K562 (cell line): ENCODE results near the gene DCLK1. TPM values are rescaled to one million over a fixed set of nuclear protein-coding genes. Genes with fewer than 3 reads are reported as not detected.

Experiments used
- ATAC-seq: fragments of 200-7000 bp; cut with Tn5 transposase; 3 replicates; pipeline ENCODE4 v1.9.1; 2020; ENCODE audit warnings: moderate library complexity
- BruUV-seq: library from RNA; stranded (reverse); fragments of 400-500 nt; replicated peaks from 2 replicates; lab custom pipeline; 2021; lab: Mats Ljungman, UMichigan
- CTCF ChIA-PET: fragments of 300-600 bp; formaldehyde crosslinking; extraction: SDS; loops from one replicate; lab custom pipeline; 2021; ENCODE audit warnings: low intra/inter-chr PET ratio; lab: Yijun Ruan, JAX
- POLR2A ChIA-PET: fragments of 300-600, 350-650 bp; sonication (Branson Sonifier 250); formaldehyde crosslinking; extraction: SDS; loops from one replicate; lab custom pipeline; 2021; ENCODE audit warnings: antibody characterized with exemption, inconsistent platforms; lab: Yijun Ruan, JAX
- DNase-seq, 4 experiments: peaks; one replicate each; pipeline versions ENCODE4 v3.0.0 to v3.0.0-alpha.2; 2011 to 2018; ENCODE audit warnings: low spot score in 3 of 4, mixed read lengths in 3 of 4; ENCODE audit errors: extremely low read depth in 1 of 4
- FAIRE-seq: peaks from 2 replicates; lab custom pipeline; 2011; peaks lifted over from hg19 to GRCh38; lab: Jason Lieb, UNC
- H2AFZ ChIP-seq: 2 replicates; pipeline ENCODE4 v1.6.0; 2011; ENCODE audit warnings: low read depth, low read length, control low read depth, inconsistent platforms
- H3K27ac ChIP-seq: fragments of 200-600 bp; 3 replicates; pipeline ENCODE4 v1.8.0; 2011; ENCODE audit warnings: low read depth, mild to moderate bottlenecking, control low read depth, inconsistent platforms, low read length, moderate library complexity, mixed read lengths; ENCODE audit errors: extremely low read depth
- H3K27me3 ChIP-seq, 2 experiments: fragments of 300-600 bp in 1 of 2; 2 replicates in 1 of 2; 3 replicates in 1 of 2; pipeline versions ENCODE4 v1.6.0 to v1.8.0; 2011; ENCODE audit warnings: inconsistent platforms in 2 of 2, low read length in 2 of 2, mild to moderate bottlenecking in 1 of 2, mixed read lengths in 1 of 2, moderate library complexity in 1 of 2; ENCODE audit not compliant: control insufficient read depth in 2 of 2, insufficient read depth in 2 of 2
- H3K36me3 ChIP-seq: fragments of 300-600 bp; 3 replicates; pipeline ENCODE4 v1.8.0; 2011; ENCODE audit warnings: mild to moderate bottlenecking, low read length, inconsistent platforms; ENCODE audit not compliant: control insufficient read depth, insufficient read depth
- H3K4me1 ChIP-seq, 2 experiments: fragments of 200-600 bp in 1 of 2; replicated peaks in 1 of 2; 2 replicates in 1 of 2; 3 replicates in 1 of 2; pipeline versions ENCODE4 v1.5.1 to v1.8.0; 2011; ENCODE audit warnings: inconsistent platforms in 2 of 2, low read length in 2 of 2, mild to moderate bottlenecking in 1 of 2, mixed read lengths in 1 of 2, moderate library complexity in 1 of 2; ENCODE audit not compliant: control insufficient read depth in 2 of 2, insufficient read depth in 2 of 2
- H3K4me2 ChIP-seq: 2 replicates; pipeline ENCODE4 v1.6.1; 2011; ENCODE audit warnings: low read length, control low read depth, inconsistent platforms, mixed read lengths; ENCODE audit not compliant: insufficient read depth
- H3K4me3 ChIP-seq: fragments of 200-600 bp; sonication (generic), shearing (Covaris generic); 2 replicates; pipeline ENCODE4 v1.5.1; 2016; ENCODE audit warnings: control low read depth, inconsistent platforms
- H3K79me2 ChIP-seq: fragments of 200-600 bp; 3 replicates; pipeline ENCODE4 v1.8.0; 2011; ENCODE audit warnings: low read length, inconsistent platforms; ENCODE audit not compliant: control insufficient read depth, insufficient read depth
- H3K9ac ChIP-seq, 2 experiments: 2 replicates each; pipeline versions ENCODE4 v1.6.0 to v1.6.1; 2011; ENCODE audit warnings: low read depth in 2 of 2, low read length in 2 of 2, control low read depth in 1 of 2, inconsistent platforms in 1 of 2, mild to moderate bottlenecking in 1 of 2, mixed read lengths in 1 of 2; ENCODE audit not compliant: insufficient read depth in 1 of 2
- H3K9me1 ChIP-seq: one replicate; pipeline ENCODE4 v1.6.0; 2011; ENCODE audit warnings: inconsistent platforms, mild to moderate bottlenecking, low read length, moderate library complexity; ENCODE audit not compliant: control insufficient read depth, insufficient read depth
- H3K9me3 ChIP-seq: replicated peaks from 2 replicates; pipeline ENCODE4 v1.5.1; 2011; ENCODE audit warnings: low read depth, low read length, inconsistent platforms; ENCODE audit not compliant: control insufficient read depth, insufficient read depth
- H4K20me1 ChIP-seq: replicated peaks from 2 replicates; pipeline ENCODE4 v1.6.1; 2011; ENCODE audit warnings: low read length, inconsistent platforms, mixed read lengths; ENCODE audit not compliant: control insufficient read depth, insufficient read depth
- BCL6 ChIP-seq: fragments of 250-450 bp; sonication (Bioruptor Pico); IDR thresholded peaks from 2 replicates; pipeline ENCODE4 v1.4.0; 2020
- E2F3 ChIP-seq: fragments of 250-450 bp; sonication (Bioruptor Pico); IDR thresholded peaks from 2 replicates; pipeline ENCODE4 v1.4.0; 2020; ENCODE audit warnings: mild to moderate bottlenecking
- EWSR1 ChIP-seq: fragments of 450-650 bp; IDR thresholded peaks from 2 replicates; pipeline ENCODE4 v1.6.1; 2018; ENCODE audit warnings: borderline replicate concordance, mild to moderate bottlenecking, low read depth, moderate library complexity; ENCODE audit not compliant: partially characterized antibody
- FOXA3 ChIP-seq, 2 experiments: fragments of 450-650 bp in 1 of 2; sonication (generic) in 1 of 2; formaldehyde crosslinking; IDR thresholded peaks in 1 of 2; conservative IDR thresholded peaks in 1 of 2; 2 replicates each; pipeline versions ENCODE4 v1.4.0 to v1.8.0; 2020 to 2022; ENCODE audit warnings: mild to moderate bottlenecking in 2 of 2, missing genetic modification reagents in 1 of 2
- HDAC1 ChIP-seq, 2 experiments: fragments of 450-650 bp; IDR thresholded peaks; 2 replicates each; pipeline ENCODE4 v1.6.1; 2016 to 2017; ENCODE audit warnings: inconsistent platforms in 1 of 2, mild to moderate bottlenecking in 1 of 2, moderate library complexity in 1 of 2
- KLF1 ChIP-seq: fragments of 450-650 bp; IDR thresholded peaks from 2 replicates; pipeline ENCODE4 v1.6.1; 2016; ENCODE audit warnings: missing genetic modification characterization, missing compliant biosample characterization
- SNAPC5 ChIP-seq: fragments of 250-450 bp; sonication (Bioruptor Pico); IDR thresholded peaks from 2 replicates; pipeline ENCODE4 v1.8.0; 2021; ENCODE audit warnings: moderate library complexity, mild to moderate bottlenecking, inconsistent platforms
- SPI1 ChIP-seq: IDR thresholded peaks from 2 replicates; pipeline ENCODE4 v1.6.1; 2011; ENCODE audit warnings: low read depth, low read length, control low read depth, borderline replicate concordance
- TAF15 ChIP-seq: fragments of 200-400 bp; formaldehyde crosslinking; IDR thresholded peaks from 2 replicates; pipeline ENCODE4 v1.6.1; 2017; ENCODE audit warnings: mild to moderate bottlenecking, low read depth, low read length, moderate library complexity
- ZNF766 ChIP-seq: fragments of 200-800 bp; sonication (Bioruptor generic); conservative IDR thresholded peaks from 2 replicates; pipeline ENCODE4 v1.6.1; 2016; ENCODE audit warnings: missing genetic modification characterization, missing compliant biosample characterization
- WGBS: fragments of 100-300 bp; shearing (Covaris generic); methylation state at CpG from one replicate; pipeline ENCODE4 v1.1.6; 2016; ENCODE audit warnings: low coverage, mixed read lengths; ENCODE audit not compliant: insufficient coverage; ENCODE audit errors: missing lambda C conversion rate; 5-methylcytosine and 5-hydroxymethylcytosine counted together
- in situ Hi-C: fragments of 300-500 bp; cut with MboI; formaldehyde crosslinking; loops from 4 replicates; pipeline ENCODE4 v1.15.0; 2018; ENCODE audit warnings: inconsistent platforms, mixed read lengths
- intact Hi-C: fragments of 100-400 bp; cut with micrococcal nuclease; formaldehyde crosslinking; loops from 2 replicates; pipeline ENCODE4 v1.14.2; 2022
- polyA plus RNA-seq, 8 experiments: library from polyadenylated mRNA; depleted of rRNA in 4 of 8; stranded (reverse) in 5 of 8; unstranded in 3 of 8; fragments of >200 nt; fragmentation: Nextera tagmentation in 2 of 8; fragmentation: Illumina TruSeq in 1 of 8; extraction: Ambion mirVana in 2 of 8; extraction: Trizol in 1 of 8; gene quantifications; 2 replicates each; pipeline versions ENCODE4 v1.2.1 to v1.2.3, GENCODE V29; 2011 to 2014; ENCODE audit warnings: inconsistent platforms in 1 of 8, missing spikeins in 1 of 8
- total RNA-seq, 7 experiments: library from RNA; depleted of rRNA in 6 of 7; stranded (reverse); fragments of >200 nt in 6 of 7; fragmentation: Illumina TruSeq in 2 of 7; extraction: Trizol in 2 of 7; gene quantifications; 2 replicates each; pipeline versions ENCODE4 v1.2.1 to v1.2.3, GENCODE V29; 2011 to 2021; ENCODE audit warnings: low replicate concordance in 1 of 7

The DCLK1 gene
- total and polyA plus RNA-seq, 9 of the 15 experiments (the other 6 are each of a cell fraction or from before 2014, with no cell fraction given): 0.07 TPM; not detected in 8

DNA sequence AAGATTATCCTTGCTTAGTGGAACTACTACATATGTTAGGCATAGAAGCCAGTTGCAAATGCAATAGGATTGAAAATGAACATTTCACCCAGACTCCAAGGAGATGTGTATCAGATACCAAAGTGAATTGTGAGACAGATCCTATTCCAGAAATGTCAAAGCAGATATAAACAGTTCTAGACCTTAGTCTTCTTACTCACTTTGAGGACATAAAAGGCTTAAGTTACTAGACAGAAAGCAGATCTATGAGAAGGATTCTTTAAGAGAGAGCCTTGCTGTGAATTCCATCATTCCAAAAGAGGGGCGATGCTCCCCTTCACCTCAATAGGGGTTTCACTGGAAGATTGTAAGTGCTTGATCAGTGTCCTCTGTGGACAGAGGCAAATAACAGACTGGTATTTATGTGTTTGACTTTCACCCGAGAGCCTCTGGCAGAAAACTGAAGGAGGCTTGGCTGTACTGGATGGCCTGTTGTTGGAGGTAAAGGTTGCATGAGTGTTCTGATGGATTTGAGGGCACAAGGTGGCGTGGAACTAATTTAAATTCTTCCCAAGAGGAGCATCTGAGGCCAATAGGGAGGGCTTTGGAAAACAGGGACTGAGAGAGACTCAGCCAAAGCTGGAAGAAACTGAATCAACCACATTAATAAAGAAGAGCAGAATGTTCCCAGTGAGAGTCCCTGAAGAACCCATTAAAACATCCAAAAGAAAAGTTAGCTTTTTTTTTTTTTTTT is 194.8 kb downstream of the DCLK1 start:
- Histone ChIP-seq H3K27me3 (no peaks in the 10 kb centered on the region), H3K4me1 (no peaks in the 10 kb centered on the region), H3K9me1 (no peaks in the 10 kb centered on the region), H3K36me3 (no peaks in the 10 kb centered on the region), H3K27ac (no peak overlapping the region), H2AFZ (no peak overlapping the region), H3K9me3 (no peaks in the 10 kb centered on the region), H3K9ac (no peak overlapping the region), H3K79me2 (no peaks in the 10 kb centered on the region), H3K4me3 (no peak overlapping the region), H4K20me1 (no peaks in the 10 kb centered on the region), H3K4me2 (no peak overlapping the region)
- in situ Hi-C loops (no loop called here), intact Hi-C loops (no loop called here)
- FAIRE-seq: no peak
- no peak for TF ChIP-seq ZNF766 (CRISPR knock-in tag)
- CTCF ChIA-PET: no interaction called here
- POLR2A ChIA-PET: no interaction called here
- DNase-seq: no peak
- no TSS peak for BruUV-seq
- ATAC-seq: no peak
- 0% methylated on average over 3 of the region's 3 CpGs for WGBS

GRCh38 chr13:35930665-35931631 is 200.2 kb downstream of the DCLK1 start:
- 0% methylated on average over 4 of the region's 4 CpGs for WGBS
- Histone ChIP-seq H3K36me3 (no peaks in the 10 kb centered on the region), H3K27me3 (no peaks in the 10 kb centered on the region), H3K79me2 (no peaks in the 10 kb centered on the region), H3K4me3 (no peak overlapping the region), H2AFZ (no peak overlapping the region), H3K9me3 (no peaks in the 10 kb centered on the region), H3K9me1 (no peaks in the 10 kb centered on the region), H3K4me1 (no peaks in the 10 kb centered on the region), H3K27ac (no peak overlapping the region), H3K4me2 (no peak overlapping the region), H3K9ac (no peak overlapping the region), H4K20me1 (no peaks in the 10 kb centered on the region)
- BruUV-seq: no TSS peak
- in situ Hi-C loops: no loop called here
- ATAC-seq (no peak), DNase-seq (no peak), FAIRE-seq (no peak)
- ChIA-PET CTCF (no interaction called here), POLR2A (no interaction called here)
- no peak for TF ChIP-seq EWSR1
- no peak for TF ChIP-seq SNAPC5 (CRISPR knock-in tag)
- no peak for TF ChIP-seq TAF15
- no peak for TF ChIP-seq BCL6 (CRISPR knock-in tag)
- TF ChIP-seq SPI1: no peak
- TF ChIP-seq E2F3 (CRISPR knock-in tag): no peak
- TF ChIP-seq HDAC1 (IDR thresholded peaks at IDR 0.05): no peak
- TF ChIP-seq FOXA3 (CRISPR knock-in tag; conservative IDR thresholded peaks at IDR 0.05 in 1 of 2, IDR thresholded peaks at IDR 0.05 in 1 of 2): no peak
- TF ChIP-seq KLF1 (tag): no peak
- intact Hi-C loops: no loop called here
